Thyroid gland (tissue), 4 donors: ENCODE data around the gene GBE1.

Experiments
- POLR2A ChIP-seq, 2 donors: fragments of 450-650 bp; IDR thresholded peaks; one replicate each; pipeline ENCODE4 v1.6.1; 2017; ENCODE audit warnings: antibody characterized with exemption in 2 of 2, mild to moderate bottlenecking in 2 of 2, moderate library complexity in 1 of 2
- TF ChIP-seq, protein P1 (sequence below), 6 experiments: fragments of 200-600 bp in 3 of 6; fragments of 450-650 bp in 3 of 6; sonication (generic) in 3 of 6; IDR thresholded peaks; one replicate each; pipeline ENCODE4 v1.5.1; 2016 to 2019; ENCODE audit warnings: antibody characterized with exemption in 6 of 6, mild to moderate bottlenecking in 2 of 6, inconsistent platforms in 1 of 6, moderate library complexity in 1 of 6

DNA sequence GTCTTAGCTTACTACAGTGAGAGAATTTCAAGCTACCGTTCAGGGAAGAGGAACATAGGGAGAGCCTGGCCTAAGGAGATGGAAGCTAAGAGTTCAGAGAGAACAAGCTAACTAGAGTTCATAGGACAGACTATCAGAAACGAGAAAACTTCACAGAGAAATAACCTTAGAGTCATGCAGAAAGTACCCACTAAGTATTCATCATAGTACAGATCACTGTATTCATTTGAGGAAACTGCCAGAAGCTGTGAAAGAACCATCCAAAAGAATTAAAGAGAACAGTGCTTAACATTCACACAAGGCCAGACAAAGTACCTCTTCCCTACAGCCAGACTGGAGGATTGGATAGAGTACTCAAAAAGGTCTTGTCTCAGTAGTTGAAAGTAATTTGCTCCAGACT, 15.2 kb upstream of the GBE1 start:
- no peak for TF ChIP-seq POLR2A (IDR thresholded peaks at IDR 0.05)
- TF ChIP-seq, protein P1, sequence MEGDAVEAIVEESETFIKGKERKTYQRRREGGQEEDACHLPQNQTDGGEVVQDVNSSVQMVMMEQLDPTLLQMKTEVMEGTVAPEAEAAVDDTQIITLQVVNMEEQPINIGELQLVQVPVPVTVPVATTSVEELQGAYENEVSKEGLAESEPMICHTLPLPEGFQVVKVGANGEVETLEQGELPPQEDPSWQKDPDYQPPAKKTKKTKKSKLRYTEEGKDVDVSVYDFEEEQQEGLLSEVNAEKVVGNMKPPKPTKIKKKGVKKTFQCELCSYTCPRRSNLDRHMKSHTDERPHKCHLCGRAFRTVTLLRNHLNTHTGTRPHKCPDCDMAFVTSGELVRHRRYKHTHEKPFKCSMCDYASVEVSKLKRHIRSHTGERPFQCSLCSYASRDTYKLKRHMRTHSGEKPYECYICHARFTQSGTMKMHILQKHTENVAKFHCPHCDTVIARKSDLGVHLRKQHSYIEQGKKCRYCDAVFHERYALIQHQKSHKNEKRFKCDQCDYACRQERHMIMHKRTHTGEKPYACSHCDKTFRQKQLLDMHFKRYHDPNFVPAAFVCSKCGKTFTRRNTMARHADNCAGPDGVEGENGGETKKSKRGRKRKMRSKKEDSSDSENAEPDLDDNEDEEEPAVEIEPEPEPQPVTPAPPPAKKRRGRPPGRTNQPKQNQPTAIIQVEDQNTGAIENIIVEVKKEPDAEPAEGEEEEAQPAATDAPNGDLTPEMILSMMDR (IDR thresholded peaks at IDR 0.05): no peak
